ENCODE data around the gene ARRDC4. TPM values are rescaled to one million over a fixed set of nuclear protein-coding genes. Genes with fewer than 3 reads are reported as not detected.

Gene ARRDC4, protein sequence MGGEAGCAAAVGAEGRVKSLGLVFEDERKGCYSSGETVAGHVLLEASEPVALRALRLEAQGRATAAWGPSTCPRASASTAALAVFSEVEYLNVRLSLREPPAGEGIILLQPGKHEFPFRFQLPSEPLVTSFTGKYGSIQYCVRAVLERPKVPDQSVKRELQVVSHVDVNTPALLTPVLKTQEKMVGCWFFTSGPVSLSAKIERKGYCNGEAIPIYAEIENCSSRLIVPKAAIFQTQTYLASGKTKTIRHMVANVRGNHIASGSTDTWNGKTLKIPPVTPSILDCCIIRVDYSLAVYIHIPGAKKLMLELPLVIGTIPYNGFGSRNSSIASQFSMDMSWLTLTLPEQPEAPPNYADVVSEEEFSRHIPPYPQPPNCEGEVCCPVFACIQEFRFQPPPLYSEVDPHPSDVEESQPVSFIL
- 29.7 TPM for total RNA-seq

DNA sequence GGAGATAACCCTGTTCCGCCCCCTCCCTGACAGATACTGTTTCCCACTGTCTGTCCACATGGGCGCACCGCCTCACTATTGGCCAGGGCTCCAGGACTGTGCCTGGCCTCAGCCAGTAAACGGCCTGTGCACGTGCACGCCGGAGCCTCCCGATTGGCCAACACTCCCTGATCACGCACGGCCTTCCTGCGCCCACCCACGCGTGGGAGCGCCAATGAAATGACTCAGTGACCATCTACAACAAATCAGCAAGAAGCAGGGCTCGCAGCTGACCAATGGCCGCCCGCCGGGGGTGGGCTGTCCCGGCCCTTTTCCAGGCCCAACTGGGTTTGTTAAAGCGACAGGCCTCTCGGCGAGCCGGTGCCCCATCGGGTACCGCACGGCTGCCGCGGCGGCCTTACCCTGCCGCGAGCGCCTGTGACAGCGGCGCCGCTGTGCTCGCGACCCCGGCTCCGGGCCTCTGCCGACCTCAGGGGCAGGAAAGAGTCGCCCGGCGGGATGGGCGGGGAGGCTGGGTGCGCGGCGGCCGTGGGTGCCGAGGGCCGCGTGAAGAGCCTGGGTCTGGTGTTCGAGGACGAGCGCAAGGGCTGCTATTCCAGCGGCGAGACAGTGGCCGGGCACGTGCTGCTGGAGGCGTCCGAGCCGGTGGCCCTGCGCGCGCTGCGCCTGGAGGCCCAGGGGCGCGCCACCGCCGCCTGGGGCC is at the start of gene ARRDC4:
Gene ARRDC4, plus strand, starts transcription at position 340 of the 703 bp plus-strand sequence. Its CDS starts 159 bp downstream, at position 499.
- Histone ChIP-seq H3K27ac (peak within 1 kb of the TSS; percentile 77 to 84), H3K27me3 (no peaks in the 10 kb centered on the region), H3K9me3 (no peaks in the 10 kb centered on the region), H3K4me1 (peaks cover 0 to 5% of the 10 kb centered on the region in 2 donors), H3K4me3 (peak within 1 kb of the TSS; percentile 82 to 97), H3K36me3 (no peaks in the 10 kb centered on the region)
- TF ChIP-seq CTCF (IDR thresholded peaks at IDR 0.05), result no peak
- DNase-seq (ENCODE audit: low spot score in 2 of 2), result peak; percentile 100
- intact Hi-C loops (cut with DNase I), result loop anchor here (5.0 kb wide), 1 partner anchor 467 kb away; no protein-coding TSS in a partner anchor

GRCh38 chr15:97914711-97915110 is 45.8 kb upstream of the ARRDC4 start:
- Histone ChIP-seq H3K27ac (no peak overlapping the region), H3K27me3 (no peaks in the 10 kb centered on the region), H3K4me1 (no peaks in the 10 kb centered on the region), H3K36me3 (no peaks in the 10 kb centered on the region), H3K9me3 (no peaks in the 10 kb centered on the region), H3K4me3 (no peak overlapping the region)
- intact Hi-C loops (cut with DNase I), result no loop called here
- TF ChIP-seq CTCF (IDR thresholded peaks at IDR 0.05), result no peak
- no peak for DNase-seq (ENCODE audit: low spot score in 2 of 2)

DNA sequence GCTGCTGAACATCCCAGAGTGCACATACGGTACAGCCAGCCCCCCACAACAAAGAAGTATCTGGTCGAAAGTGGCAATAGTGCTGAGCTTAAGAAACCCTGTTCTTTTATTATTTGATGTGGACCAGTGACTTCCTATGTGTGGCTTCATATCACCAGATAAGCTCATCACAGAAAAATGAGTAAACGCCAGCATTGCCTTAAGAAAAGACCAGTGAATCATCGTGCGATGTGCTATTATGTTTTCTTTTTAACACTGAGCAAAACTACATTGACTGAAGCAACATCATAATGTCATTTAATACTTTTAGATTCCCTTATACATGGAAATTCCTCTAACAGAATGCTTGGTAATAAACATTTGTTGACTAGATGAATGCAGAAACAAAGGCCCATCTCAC is 45.2 kb upstream of the ARRDC4 start:
- no peaks in the 10 kb centered on the region for H3K4me1 ChIP-seq
- H3K27ac ChIP-seq, result no peak overlapping the region
- no peaks in the 10 kb centered on the region for H3K9me3 ChIP-seq
- TF ChIP-seq CTCF (IDR thresholded peaks at IDR 0.05), result no peak
- no peak for DNase-seq (ENCODE audit: low spot score in 2 of 2)
- no peak overlapping the region for H3K4me3 ChIP-seq
- no peaks in the 10 kb centered on the region for H3K36me3 ChIP-seq
- no peaks in the 10 kb centered on the region for H3K27me3 ChIP-seq
- intact Hi-C loops (cut with DNase I), result no loop called here

DNA sequence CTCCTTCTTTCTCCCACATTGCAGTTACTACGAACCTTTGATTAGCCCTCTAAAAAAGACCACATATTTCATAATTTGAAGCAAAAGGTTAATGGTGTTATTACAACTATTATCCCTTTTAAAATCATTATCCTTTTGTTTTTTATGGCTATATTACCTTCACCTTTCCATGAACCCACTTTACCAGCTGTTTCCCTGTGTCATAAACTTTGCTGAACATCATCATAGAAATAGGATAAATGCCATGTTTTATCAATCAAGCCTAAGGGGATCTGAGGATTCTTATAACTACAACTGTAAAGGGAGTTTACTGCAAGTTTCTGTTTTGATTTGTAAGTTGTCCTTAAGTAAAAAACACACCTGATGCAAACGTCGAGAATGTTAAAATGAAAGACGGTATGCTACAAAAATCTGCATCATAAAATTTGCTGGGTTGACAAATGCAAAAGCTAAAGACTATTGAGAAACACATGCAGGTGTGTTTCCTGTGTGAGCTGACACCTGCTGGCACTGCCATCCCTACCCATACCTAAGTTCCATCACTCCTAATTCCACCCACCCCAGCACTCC is 39.1 kb upstream of the ARRDC4 start:
- H3K4me3 ChIP-seq, result no peak overlapping the region
- H3K4me1 ChIP-seq, result no peaks in the 10 kb centered on the region
- DNase-seq (ENCODE audit: low spot score in 2 of 2), result no peak
- no peak for TF ChIP-seq CTCF (IDR thresholded peaks at IDR 0.05)
- H3K9me3 ChIP-seq, result peaks cover 0 to 15% of the 10 kb centered on the region in 2 donors
- H3K36me3 ChIP-seq, result no peaks in the 10 kb centered on the region
- intact Hi-C loops (cut with DNase I), result no loop called here
- H3K27ac ChIP-seq, result no peak overlapping the region
- no peaks in the 10 kb centered on the region for H3K27me3 ChIP-seq

DNA sequence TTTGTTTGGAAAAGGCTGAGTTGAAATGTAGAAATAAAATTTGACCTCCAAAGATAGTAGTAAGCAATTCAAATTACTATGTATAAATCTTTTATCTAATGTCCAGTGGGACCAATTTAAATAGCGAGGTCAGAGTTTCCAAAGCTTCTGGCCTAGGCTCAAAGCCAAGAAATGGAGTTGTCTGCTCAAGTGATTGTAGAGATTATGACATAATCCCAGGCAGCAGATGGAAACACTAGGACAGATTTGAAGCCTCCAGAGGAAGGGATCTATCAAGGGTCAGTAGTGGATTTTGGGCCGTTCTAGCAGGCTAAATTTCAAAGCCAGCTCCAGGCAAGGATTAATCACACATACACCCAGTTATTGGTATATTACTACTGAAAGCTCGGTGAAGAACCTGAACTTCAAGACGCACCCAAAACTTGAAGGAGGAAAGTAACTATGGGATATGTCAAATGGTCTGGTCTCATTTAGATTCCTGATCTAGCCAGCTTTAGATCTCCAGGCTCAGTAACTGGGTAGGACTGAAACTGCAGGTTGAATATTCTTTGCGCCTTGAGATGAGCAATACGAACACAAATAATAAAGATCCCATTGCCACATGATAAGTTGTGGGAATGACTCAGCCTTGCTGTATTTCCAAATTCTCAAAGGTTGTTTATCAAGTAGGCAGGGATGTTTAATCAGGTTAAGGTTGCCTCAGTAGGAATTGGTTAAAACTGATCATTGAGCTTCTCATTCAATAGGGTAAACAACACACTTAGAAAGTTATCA is 30.9 kb upstream of the ARRDC4 start:
- no peaks in the 10 kb centered on the region for H3K4me1 ChIP-seq
- H3K4me3 ChIP-seq, result no peak overlapping the region
- TF ChIP-seq CTCF (IDR thresholded peaks at IDR 0.05), result no peak
- peaks cover 0 to 4% of the 10 kb centered on the region in 2 donors for H3K9me3 ChIP-seq
- no peaks in the 10 kb centered on the region for H3K27me3 ChIP-seq
- no peak for DNase-seq (ENCODE audit: low spot score in 2 of 2)
- H3K36me3 ChIP-seq, result no peaks in the 10 kb centered on the region
- intact Hi-C loops (cut with DNase I), result no loop called here
- H3K27ac ChIP-seq, result no peak overlapping the region
